Measurements from ENCODE around the gene FOXP1. TPM values are rescaled to one million over a fixed set of nuclear protein-coding genes. Genes with fewer than 3 reads are reported as not detected.

FOXP1 gene
- total RNA-seq, 2 donors from 2014 or later = 41.7 to 94.3 TPM

DNA sequence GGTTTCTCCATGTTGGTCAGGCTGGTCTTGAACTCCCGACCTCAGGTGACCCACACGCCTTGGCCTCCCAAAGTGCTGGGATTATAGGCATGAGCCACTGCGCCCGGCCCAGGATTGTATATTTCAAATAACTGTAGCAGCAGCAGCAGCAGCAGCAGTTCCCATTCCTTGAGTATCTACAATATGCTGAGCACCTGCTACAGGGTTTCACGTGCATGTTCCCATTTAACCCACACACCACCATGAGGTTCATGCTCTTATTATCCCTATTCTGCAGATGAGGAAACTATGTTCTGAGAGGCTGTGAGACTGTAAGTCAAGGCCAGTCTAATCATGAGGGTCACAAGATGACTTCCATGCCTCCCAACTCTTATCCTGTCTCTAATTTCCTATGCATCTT, 30.9 kb upstream of the FOXP1 start:
- 92 to 93% methylated on average over 5 of the region's 5 CpGs for WGBS, 2 experiments (ENCODE audit: insufficient coverage in 1 of 2, insufficient read length in 1 of 2)
- Mint-ChIP-seq H3K27ac (no peak overlapping the region), H3K4me3 (no peak overlapping the region), H3K27me3 (ENCODE audit: insufficient read depth) (no peaks in the 10 kb centered on the region), H3K9me3 (peaks cover 4% of the 10 kb centered on the region), H3K4me1 (no peaks in the 10 kb centered on the region), H3K36me3 (ENCODE audit: low read depth) (no peaks in the 10 kb centered on the region)
- TF ChIP-seq, protein P1, sequence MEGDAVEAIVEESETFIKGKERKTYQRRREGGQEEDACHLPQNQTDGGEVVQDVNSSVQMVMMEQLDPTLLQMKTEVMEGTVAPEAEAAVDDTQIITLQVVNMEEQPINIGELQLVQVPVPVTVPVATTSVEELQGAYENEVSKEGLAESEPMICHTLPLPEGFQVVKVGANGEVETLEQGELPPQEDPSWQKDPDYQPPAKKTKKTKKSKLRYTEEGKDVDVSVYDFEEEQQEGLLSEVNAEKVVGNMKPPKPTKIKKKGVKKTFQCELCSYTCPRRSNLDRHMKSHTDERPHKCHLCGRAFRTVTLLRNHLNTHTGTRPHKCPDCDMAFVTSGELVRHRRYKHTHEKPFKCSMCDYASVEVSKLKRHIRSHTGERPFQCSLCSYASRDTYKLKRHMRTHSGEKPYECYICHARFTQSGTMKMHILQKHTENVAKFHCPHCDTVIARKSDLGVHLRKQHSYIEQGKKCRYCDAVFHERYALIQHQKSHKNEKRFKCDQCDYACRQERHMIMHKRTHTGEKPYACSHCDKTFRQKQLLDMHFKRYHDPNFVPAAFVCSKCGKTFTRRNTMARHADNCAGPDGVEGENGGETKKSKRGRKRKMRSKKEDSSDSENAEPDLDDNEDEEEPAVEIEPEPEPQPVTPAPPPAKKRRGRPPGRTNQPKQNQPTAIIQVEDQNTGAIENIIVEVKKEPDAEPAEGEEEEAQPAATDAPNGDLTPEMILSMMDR (conservative IDR thresholded peaks at IDR 0.05) = no peak
- DNase-seq = no peak
- H3K27me3 ChIP-seq (ENCODE audit: control insufficient read depth, insufficient read depth, low read length, poor library complexity, severe bottlenecking) = no peaks in the 10 kb centered on the region
- no peak overlapping the region for H3K27ac ChIP-seq (ENCODE audit: low read depth, low read length)
- no peak overlapping the region for H3K9ac ChIP-seq (ENCODE audit: extremely low read depth, low read length, poor library complexity, severe bottlenecking)
- H3K4me3 ChIP-seq (ENCODE audit: low read length) = no peak overlapping the region
- no peaks in the 10 kb centered on the region for H3K4me1 ChIP-seq (ENCODE audit: control insufficient read depth, insufficient read depth, low read length)
- H3K36me3 ChIP-seq (ENCODE audit: control insufficient read depth, insufficient read depth, low read length) = no peaks in the 10 kb centered on the region
- no peaks in the 10 kb centered on the region for H3K9me3 ChIP-seq (ENCODE audit: control insufficient read depth, low read length)

DNA sequence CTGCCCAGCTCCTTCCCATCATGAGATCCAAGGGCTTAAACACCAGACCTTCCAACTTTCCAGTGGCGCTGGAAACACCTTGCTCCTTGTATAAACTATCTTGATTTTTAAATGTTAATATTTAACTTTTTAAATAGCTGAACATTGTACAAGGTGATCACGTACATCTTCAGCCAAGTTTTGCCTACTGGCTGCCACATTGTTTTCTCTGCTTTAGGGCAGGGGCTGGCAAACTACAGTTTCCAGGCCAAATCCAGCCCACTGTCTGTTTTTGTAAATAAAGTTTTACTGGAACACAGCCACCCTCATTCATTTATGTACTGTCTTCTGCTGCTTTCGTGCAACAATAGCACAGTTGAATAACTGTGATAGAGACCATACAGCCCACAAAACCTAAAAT, 27.6 kb upstream of the FOXP1 start:
- Histone ChIP-seq H3K27ac (ENCODE audit: low read depth, low read length) (no peak overlapping the region), H3K27me3 (ENCODE audit: control insufficient read depth, insufficient read depth, low read length, poor library complexity, severe bottlenecking) (no peaks in the 10 kb centered on the region), H3K36me3 (ENCODE audit: control insufficient read depth, insufficient read depth, low read length) (no peaks in the 10 kb centered on the region), H3K4me1 (ENCODE audit: control insufficient read depth, insufficient read depth, low read length) (no peaks in the 10 kb centered on the region), H3K9ac (ENCODE audit: extremely low read depth, low read length, poor library complexity, severe bottlenecking) (no peak overlapping the region), H3K4me3 (ENCODE audit: low read length) (no peak overlapping the region), H3K9me3 (ENCODE audit: control insufficient read depth, low read length) (no peaks in the 10 kb centered on the region)
- WGBS, 2 experiments (ENCODE audit: insufficient coverage in 1 of 2, insufficient read length in 1 of 2) = 93% methylated on average over 3 of the region's 3 CpGs; no CpG with 5 or more reads in 1 of the 2 experiments
- Mint-ChIP-seq H3K36me3 (ENCODE audit: low read depth) (no peaks in the 10 kb centered on the region), H3K4me1 (no peaks in the 10 kb centered on the region), H3K27ac (no peak overlapping the region), H3K4me3 (no peak overlapping the region), H3K27me3 (ENCODE audit: insufficient read depth) (no peaks in the 10 kb centered on the region), H3K9me3 (peaks cover 9% of the 10 kb centered on the region)
- TF ChIP-seq, protein P1 (conservative IDR thresholded peaks at IDR 0.05) = no peak
- DNase-seq = no peak

DNA sequence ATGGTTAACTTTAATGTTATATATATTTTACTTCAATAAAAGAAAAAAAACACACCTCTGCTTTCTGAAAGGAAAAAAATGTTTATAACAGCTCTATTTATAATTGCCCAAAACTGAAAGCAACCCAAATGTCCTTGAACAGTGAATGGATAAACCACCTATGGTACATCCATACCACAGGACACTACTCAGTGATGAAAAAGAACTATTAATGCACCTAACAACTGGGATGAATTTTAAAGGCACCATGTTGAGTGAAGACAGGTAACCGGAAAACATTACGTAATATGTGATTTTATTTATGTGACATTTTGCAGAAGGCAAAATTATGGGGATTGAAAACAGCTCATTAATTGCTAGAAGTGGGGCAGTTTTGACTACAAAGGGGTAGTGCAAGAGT, 23.8 kb upstream of the FOXP1 start:
- peaks cover 9% of the 10 kb centered on the region for H3K9me3 Mint-ChIP-seq
- Histone ChIP-seq H3K4me1 (ENCODE audit: control insufficient read depth, insufficient read depth, low read length) (no peaks in the 10 kb centered on the region), H3K9me3 (ENCODE audit: control insufficient read depth, low read length) (no peaks in the 10 kb centered on the region), H3K27me3 (ENCODE audit: control insufficient read depth, insufficient read depth, low read length, poor library complexity, severe bottlenecking) (no peaks in the 10 kb centered on the region), H3K27ac (ENCODE audit: low read depth, low read length) (no peak overlapping the region), H3K36me3 (ENCODE audit: control insufficient read depth, insufficient read depth, low read length) (no peaks in the 10 kb centered on the region), H3K4me3 (ENCODE audit: low read length) (no peak overlapping the region), H3K9ac (ENCODE audit: extremely low read depth, low read length, poor library complexity, severe bottlenecking) (no peak overlapping the region)
- no peak overlapping the region for H3K4me3 Mint-ChIP-seq
- no peaks in the 10 kb centered on the region for H3K36me3 Mint-ChIP-seq (ENCODE audit: low read depth)
- WGBS, 2 experiments (ENCODE audit: insufficient coverage in 1 of 2, insufficient read length in 1 of 2) = 94 to 100% methylated on average over 2 of the region's 2 CpGs
- H3K27ac Mint-ChIP-seq = no peak overlapping the region
- no peak for DNase-seq
- no peaks in the 10 kb centered on the region for H3K27me3 Mint-ChIP-seq (ENCODE audit: insufficient read depth)
- no peaks in the 10 kb centered on the region for H3K4me1 Mint-ChIP-seq
- TF ChIP-seq, protein P1 (conservative IDR thresholded peaks at IDR 0.05) = no peak
